Uterus (tissue), 2 donors: ENCODE results near the gene DCHS2.

ENCODE experiments used
- CTCF ChIP-seq, 4 experiments: fragments of 200-600 bp in 2 of 4; fragments of 450-650 bp in 2 of 4; sonication (generic) in 2 of 4; IDR thresholded peaks; one replicate each; pipeline ENCODE4 v1.5.1; 2016 to 2019; ENCODE audit warnings: antibody characterized with exemption in 4 of 4, mild to moderate bottlenecking in 2 of 4, moderate library complexity in 1 of 4
- POLR2A ChIP-seq, 2 donors: fragments of 450-650 bp; IDR thresholded peaks; one replicate each; pipeline ENCODE4 v1.6.1; 2016; ENCODE audit warnings: antibody characterized with exemption in 2 of 2, mild to moderate bottlenecking in 1 of 2, moderate library complexity in 1 of 2

- no peak for TF ChIP-seq CTCF (IDR thresholded peaks at IDR 0.05)
- TF ChIP-seq POLR2A (IDR thresholded peaks at IDR 0.05): no peak
Observed at GRCh38 chr4:154422152-154422551, 69.4 kb downstream of the DCHS2 start.
